Nephron progenitor cell (in vitro differentiated cells): ENCODE results near the gene OLFM2.
"Not testable (repeated sequence)": the region's sequence is repeated elsewhere in the genome, so short reads cannot be mapped to it uniquely, and the experiment has no call there.

Source experiments
- DNase-seq: peaks from one replicate; pipeline ENCODE4 v3.0.0; 2021
- H3K27ac Mint-ChIP-seq: 2 replicates; pipeline ENCODE4 v1.8.0; 2021; ENCODE audit warnings: mild to moderate bottlenecking, moderate library complexity, mixed read lengths
- H3K27me3 Mint-ChIP-seq: 2 replicates; pipeline ENCODE4 v1.8.0; 2021; ENCODE audit warnings: mild to moderate bottlenecking, low read depth, mixed read lengths; ENCODE audit not compliant: poor library complexity
- H3K36me3 Mint-ChIP-seq: 2 replicates; pipeline ENCODE4 v1.8.0; 2021; ENCODE audit warnings: low read depth, mixed read lengths
- H3K4me1 Mint-ChIP-seq: 2 replicates; pipeline ENCODE4 v1.8.0; 2021; ENCODE audit warnings: mixed read lengths
- H3K4me3 Mint-ChIP-seq: 2 replicates; pipeline ENCODE4 v1.8.0; 2021; ENCODE audit warnings: mild to moderate bottlenecking, moderate library complexity, mixed read lengths
- H3K9me3 Mint-ChIP-seq: 2 replicates; pipeline ENCODE4 v1.8.0; 2021; ENCODE audit warnings: mild to moderate bottlenecking, moderate library complexity, mixed read lengths
- TF ChIP-seq, protein P1 (sequence below): fragments of 200-600 bp; sonication (generic); IDR thresholded peaks from 2 replicates; pipeline ENCODE4 v1.5.0; 2021; ENCODE audit warnings: antibody characterized with exemption

Gene OLFM2

GRCh38 chr19:9847087-9847671 is 89.1 kb downstream of the OLFM2 start:
- peak; percentile 49 for DNase-seq
- Mint-ChIP-seq H3K36me3 (peaks cover 34% of the 10 kb centered on the region), H3K27me3 (peaks cover 2% of the 10 kb centered on the region), H3K4me3 (peak overlapping the region; percentile 40), H3K4me1 (peaks cover 61% of the 10 kb centered on the region), H3K9me3 (no peaks in the 10 kb centered on the region), H3K27ac (no peak overlapping the region)
- TF ChIP-seq, protein P1, sequence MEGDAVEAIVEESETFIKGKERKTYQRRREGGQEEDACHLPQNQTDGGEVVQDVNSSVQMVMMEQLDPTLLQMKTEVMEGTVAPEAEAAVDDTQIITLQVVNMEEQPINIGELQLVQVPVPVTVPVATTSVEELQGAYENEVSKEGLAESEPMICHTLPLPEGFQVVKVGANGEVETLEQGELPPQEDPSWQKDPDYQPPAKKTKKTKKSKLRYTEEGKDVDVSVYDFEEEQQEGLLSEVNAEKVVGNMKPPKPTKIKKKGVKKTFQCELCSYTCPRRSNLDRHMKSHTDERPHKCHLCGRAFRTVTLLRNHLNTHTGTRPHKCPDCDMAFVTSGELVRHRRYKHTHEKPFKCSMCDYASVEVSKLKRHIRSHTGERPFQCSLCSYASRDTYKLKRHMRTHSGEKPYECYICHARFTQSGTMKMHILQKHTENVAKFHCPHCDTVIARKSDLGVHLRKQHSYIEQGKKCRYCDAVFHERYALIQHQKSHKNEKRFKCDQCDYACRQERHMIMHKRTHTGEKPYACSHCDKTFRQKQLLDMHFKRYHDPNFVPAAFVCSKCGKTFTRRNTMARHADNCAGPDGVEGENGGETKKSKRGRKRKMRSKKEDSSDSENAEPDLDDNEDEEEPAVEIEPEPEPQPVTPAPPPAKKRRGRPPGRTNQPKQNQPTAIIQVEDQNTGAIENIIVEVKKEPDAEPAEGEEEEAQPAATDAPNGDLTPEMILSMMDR, result peak; percentile 42

DNA sequence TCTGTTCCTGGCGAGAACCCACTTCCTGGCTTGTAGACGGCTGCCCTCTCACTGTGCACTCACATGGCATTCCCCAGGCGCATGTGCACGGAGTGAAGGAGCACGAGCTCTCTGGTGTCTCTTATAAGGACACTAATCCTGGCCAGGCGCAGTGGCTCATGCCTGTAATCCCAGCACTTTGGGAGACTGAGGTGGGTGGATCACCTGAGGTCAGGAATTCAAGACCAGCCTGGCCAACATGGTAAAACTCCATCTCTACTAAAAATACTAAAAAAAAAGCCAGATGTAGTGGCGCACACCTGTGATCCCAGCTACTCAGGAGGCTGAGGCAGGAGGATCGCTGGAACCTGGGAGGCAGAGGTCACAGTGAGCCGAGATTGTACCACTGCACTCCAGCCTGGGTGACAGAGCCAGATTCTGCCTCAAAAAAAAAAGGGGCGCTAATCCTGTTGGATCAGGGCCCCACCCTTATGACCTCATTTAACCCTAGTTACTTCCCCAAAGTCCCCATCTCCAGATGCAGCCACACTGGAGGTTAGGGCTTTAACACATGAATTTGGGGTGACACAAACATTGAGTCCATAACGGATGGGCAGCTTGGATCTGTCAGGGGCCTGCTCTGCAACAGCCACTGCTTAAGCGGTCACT is 92.6 kb downstream of the OLFM2 start:
- peaks cover 60% of the 10 kb centered on the region for H3K36me3 Mint-ChIP-seq
- H3K4me3 Mint-ChIP-seq, DNase-seq, H3K27ac Mint-ChIP-seq, H3K9me3 Mint-ChIP-seq, H3K27me3 Mint-ChIP-seq: not testable (repeated sequence)
- H3K4me1 Mint-ChIP-seq, result peaks cover 27% of the 10 kb centered on the region

DNA sequence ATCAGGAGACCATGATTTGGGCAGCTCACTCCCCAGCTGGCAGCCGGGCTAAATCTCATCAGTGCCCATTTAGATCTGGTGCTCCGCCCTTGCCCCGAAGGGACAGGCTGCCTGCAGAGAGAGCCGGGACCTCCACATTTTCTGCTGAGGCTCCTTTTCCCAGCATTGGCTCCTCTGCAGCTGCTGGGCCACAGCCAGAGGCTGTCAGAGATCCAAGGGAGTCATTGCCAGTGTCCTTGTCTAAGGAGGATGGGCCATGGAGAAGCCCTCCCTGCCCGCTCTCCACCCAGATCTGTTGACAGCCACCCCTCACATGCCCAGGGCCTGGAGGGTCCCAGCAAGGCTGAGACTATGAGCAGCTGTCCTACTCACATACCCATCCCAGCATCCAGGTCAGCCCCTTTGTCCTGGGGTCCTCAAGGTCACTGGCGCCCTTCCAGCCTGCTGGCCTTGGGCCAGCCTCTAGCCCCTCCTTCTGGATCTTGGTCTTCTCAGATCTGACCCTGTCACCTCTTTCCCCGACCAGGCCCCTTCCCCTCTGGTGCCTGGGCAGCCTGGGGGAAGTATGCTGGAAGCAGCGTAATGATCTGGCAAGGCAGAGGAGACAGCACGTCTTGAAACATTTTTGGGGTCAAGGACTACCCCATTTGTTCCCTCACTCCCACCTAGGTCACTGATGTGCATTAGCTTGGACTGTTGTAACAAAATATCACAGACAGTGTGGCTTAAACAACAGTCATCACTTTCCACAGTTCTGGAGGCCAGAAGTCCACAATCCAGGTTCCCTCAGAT is 93.3 kb downstream of the OLFM2 start:
- no peaks in the 10 kb centered on the region for H3K9me3 Mint-ChIP-seq
- H3K4me3 Mint-ChIP-seq, result no peak overlapping the region
- TF ChIP-seq, protein P1, result no peak
- H3K4me1 Mint-ChIP-seq, result peaks cover 20% of the 10 kb centered on the region
- H3K27me3 Mint-ChIP-seq, result no peaks in the 10 kb centered on the region
- H3K27ac Mint-ChIP-seq, result no peak overlapping the region
- DNase-seq, result no peak
- H3K36me3 Mint-ChIP-seq, result peaks cover 61% of the 10 kb centered on the region

DNA sequence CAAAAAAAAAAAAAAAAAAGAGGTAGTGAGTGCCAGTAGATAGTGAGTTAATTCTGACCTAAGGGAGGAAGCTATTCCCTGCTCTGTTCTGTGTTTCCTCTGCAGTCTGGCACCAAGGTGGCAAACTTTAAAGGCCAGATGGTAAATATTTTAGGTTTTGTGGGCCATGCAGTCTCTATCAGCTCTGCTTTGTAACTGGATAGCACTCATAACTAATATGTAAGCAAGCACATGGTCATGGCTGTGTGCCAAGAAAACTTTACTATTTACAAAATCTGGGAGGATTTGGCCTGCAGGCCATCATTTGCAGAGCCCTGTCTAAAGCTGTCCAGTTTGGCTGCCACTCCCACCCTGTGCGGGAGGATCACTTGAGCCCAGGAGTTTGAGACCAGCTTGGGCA is 96.9 kb downstream of the OLFM2 start:
- H3K27me3 Mint-ChIP-seq, result peaks cover 3% of the 10 kb centered on the region
- H3K4me1 Mint-ChIP-seq, result peaks cover 13% of the 10 kb centered on the region
- no peak for DNase-seq
- H3K4me3 Mint-ChIP-seq, result no peak overlapping the region
- TF ChIP-seq, protein P1, result no peak
- H3K9me3 Mint-ChIP-seq, result no peaks in the 10 kb centered on the region
- H3K27ac Mint-ChIP-seq, result no peak overlapping the region
- peaks cover 50% of the 10 kb centered on the region for H3K36me3 Mint-ChIP-seq

DNA sequence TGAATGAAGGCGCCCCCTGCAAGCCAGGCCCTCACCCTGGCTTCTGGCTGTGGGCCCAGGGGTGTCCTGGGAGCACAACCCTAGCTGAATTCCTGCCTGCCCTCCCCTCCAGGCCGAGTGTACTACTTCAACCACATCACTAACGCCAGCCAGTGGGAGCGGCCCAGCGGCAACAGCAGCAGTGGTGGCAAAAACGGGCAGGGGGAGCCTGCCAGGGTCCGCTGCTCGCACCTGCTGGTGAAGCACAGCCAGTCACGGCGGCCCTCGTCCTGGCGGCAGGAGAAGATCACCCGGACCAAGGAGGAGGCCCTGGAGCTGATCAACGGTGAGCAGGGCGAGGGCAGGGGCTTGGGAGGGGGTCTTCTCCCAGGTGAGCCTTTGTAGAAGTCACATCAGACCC is 98.0 kb downstream of the OLFM2 start:
- H3K9me3 Mint-ChIP-seq, result no peaks in the 10 kb centered on the region
- H3K27me3 Mint-ChIP-seq, result peaks cover 3% of the 10 kb centered on the region
- H3K27ac Mint-ChIP-seq, result no peak overlapping the region
- peaks cover 13% of the 10 kb centered on the region for H3K4me1 Mint-ChIP-seq
- no peak overlapping the region for H3K4me3 Mint-ChIP-seq
- TF ChIP-seq, protein P1, result no peak
- DNase-seq, result no peak
- H3K36me3 Mint-ChIP-seq, result peaks cover 39% of the 10 kb centered on the region

- Mint-ChIP-seq H3K27ac (peak overlapping the region; percentile 64), H3K4me3 (peak overlapping the region; percentile 92), H3K4me1 (peaks cover 13% of the 10 kb centered on the region), H3K27me3 (peaks cover 3% of the 10 kb centered on the region), H3K36me3 (peaks cover 21% of the 10 kb centered on the region), H3K9me3 (no peaks in the 10 kb centered on the region)
- TF ChIP-seq, protein P1, result no peak
- DNase-seq, result no peak
Measured at GRCh38 chr19:9836021-9836420, 100.3 kb downstream of the OLFM2 start.
